22Rv1 (cell line): Measurements from ENCODE around the gene TMEM11.

ENCODE experiments used
- ZFX ChIP-seq: fragments of 450-650 bp; IDR thresholded peaks from 2 replicates; pipeline ENCODE4 v1.6.1; 2017; ENCODE audit warnings: antibody characterized with exemption, borderline replicate concordance
- TF ChIP-seq, protein P1 (sequence below): fragments of 450-650 bp; IDR thresholded peaks from 2 replicates; pipeline ENCODE4 v1.5.1; 2017; ENCODE audit warnings: mild to moderate bottlenecking

DNA sequence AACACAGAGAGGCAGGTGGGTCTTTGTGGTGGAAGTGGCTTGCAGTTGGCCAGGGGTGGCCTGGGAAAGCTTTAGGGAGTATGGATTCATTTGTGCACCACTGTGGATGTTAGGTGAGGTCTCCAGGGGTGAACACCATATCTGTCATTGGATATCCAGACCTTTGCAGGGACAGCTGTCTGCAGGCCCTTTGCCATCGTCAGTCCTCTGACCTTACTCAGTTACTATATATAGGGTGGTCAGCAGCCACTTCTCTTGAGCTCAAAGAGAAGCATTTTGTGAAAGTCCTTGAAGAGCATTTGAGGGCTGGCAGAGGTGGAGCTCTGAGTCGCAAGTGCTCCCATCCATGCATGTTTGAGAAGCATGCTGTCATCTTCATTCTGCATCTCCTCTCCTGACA lies 40.4 kb downstream of the TMEM11 start:
- TF ChIP-seq, protein P1, sequence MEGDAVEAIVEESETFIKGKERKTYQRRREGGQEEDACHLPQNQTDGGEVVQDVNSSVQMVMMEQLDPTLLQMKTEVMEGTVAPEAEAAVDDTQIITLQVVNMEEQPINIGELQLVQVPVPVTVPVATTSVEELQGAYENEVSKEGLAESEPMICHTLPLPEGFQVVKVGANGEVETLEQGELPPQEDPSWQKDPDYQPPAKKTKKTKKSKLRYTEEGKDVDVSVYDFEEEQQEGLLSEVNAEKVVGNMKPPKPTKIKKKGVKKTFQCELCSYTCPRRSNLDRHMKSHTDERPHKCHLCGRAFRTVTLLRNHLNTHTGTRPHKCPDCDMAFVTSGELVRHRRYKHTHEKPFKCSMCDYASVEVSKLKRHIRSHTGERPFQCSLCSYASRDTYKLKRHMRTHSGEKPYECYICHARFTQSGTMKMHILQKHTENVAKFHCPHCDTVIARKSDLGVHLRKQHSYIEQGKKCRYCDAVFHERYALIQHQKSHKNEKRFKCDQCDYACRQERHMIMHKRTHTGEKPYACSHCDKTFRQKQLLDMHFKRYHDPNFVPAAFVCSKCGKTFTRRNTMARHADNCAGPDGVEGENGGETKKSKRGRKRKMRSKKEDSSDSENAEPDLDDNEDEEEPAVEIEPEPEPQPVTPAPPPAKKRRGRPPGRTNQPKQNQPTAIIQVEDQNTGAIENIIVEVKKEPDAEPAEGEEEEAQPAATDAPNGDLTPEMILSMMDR, result no peak
- no peak for TF ChIP-seq ZFX
